UCSD-AML1 (cell line): Measurements from ENCODE around the gene NLRP8.
"Not testable (repeated sequence)": the region's sequence is repeated elsewhere in the genome, so short reads cannot be mapped to it uniquely, and the experiment has no call there.

Source experiments
- DNase-seq: peaks from one replicate; lab custom pipeline; 2025; ENCODE audit not compliant: unreplicated experiment; lab: John Stamatoyannopoulos, UW

Gene NLRP8

GRCh38 chr19:55962186-55962585 lies 14.6 kb downstream of the NLRP8 start:
- DNase-seq = no peak

- DNase-seq = no peak
These were observed 26.4 kb downstream of the NLRP8 start for GRCh38 chr19:55973982-55974381.

GRCh38 chr19:55980415-55980814 lies 32.8 kb downstream of the NLRP8 start:
- no peak for DNase-seq

GRCh38 chr19:55985254-55985653 lies 37.6 kb downstream of the NLRP8 start:
- DNase-seq = no peak

GRCh38 chr19:55986487-55986886 lies 38.9 kb downstream of the NLRP8 start, which contains the start of gene NLRP5:
Gene NLRP5, plus strand, starts transcription at chr19:55986775.
- DNase-seq = no peak

- DNase-seq = no peak
These were observed 43.2 kb downstream of the NLRP8 start for GRCh38 chr19:55990831-55991230.

GRCh38 chr19:55993492-55993891 lies 45.9 kb downstream of the NLRP8 start:
- no peak for DNase-seq

- DNase-seq = no peak
These were observed 67.1 kb downstream of the NLRP8 start for GRCh38 chr19:56014765-56015164.

GRCh38 chr19:56015756-56016155 lies 68.1 kb downstream of the NLRP8 start:
- DNase-seq = no peak

GRCh38 chr19:56019325-56019724 lies 71.7 kb downstream of the NLRP8 start:
- DNase-seq = not testable (repeated sequence)

GRCh38 chr19:56020355-56020975 lies 72.8 kb downstream of the NLRP8 start:
- DNase-seq = not testable (repeated sequence)

GRCh38 chr19:56026769-56027168 lies 79.1 kb downstream of the NLRP8 start:
- no peak for DNase-seq
